ENCODE measurements around the gene LRRK1.

LRRK1 gene

DNA sequence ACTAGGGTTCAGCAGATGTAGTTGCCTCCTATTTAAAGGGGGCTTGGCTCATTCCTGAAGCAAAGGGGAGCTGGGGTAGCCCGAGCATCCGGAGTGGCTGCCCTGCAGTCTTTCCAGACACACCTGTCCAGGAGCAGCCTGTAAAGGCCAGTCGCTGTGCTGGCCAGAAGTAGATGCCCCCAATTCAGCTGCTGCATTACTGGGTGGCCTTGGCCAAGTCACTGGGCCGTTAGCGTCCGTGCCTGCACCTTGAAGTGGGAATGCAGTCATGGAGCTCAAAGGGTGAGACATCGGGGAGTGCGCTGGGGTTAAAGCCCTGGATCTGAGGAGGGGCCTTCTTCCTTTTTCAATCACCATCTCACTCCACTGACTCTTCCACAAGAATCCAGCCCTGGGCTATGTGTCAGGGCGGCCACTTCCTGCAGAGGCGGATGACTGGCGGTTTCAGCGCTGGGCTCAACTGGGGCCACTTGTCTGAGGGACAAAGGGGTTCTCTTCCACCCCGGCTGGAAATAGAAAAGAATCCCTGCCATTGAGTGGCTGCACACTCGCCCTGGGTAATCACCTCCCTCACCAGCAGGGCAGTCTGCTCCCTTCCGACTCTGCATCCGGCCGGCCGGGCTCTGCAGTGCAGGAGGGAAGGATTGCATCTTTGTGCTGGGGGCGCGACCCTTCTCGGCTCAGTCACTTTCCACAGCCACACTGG, 27.7 kb upstream of the LRRK1 start:
- DNase-seq (ENCODE audit: low spot score), result no peak

GRCh38 chr15:100892013-100892355, 27.2 kb upstream of the LRRK1 start:
- DNase-seq (ENCODE audit: low spot score), result no peak

DNA sequence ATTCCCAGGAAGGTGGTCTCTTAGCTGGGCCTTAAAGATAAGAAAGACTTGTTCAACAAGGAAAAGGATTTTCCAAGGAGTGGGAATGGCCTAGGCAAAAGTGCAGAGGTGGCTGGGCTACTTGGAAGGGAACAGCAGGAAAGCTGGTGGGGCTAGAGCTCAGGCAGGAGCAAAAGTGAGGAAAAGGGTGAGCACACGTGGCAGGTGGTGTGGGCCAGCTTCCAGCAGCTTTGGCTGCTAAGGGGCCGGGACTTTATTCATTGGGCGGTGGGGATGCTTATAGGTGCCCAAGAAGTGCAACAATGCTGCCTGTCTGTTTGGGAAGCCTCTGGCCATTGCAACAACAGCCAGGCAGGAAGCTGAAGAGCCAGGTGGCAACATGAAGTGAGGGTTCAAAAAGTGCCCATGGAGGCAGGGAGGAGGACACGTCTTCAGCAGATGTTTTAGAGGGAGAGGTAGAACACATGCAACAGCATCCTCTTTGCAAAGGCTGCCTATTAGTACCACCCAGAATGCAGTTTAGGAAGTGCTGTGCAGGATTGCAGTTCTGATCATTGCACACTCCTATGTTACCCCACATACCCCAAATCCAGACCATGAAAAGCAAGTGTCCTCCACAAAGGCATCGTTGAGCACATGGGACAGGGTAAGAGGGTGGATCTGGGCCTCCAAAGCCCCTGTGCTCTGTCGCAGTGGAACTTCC, 25.7 kb upstream of the LRRK1 start:
- DNase-seq (ENCODE audit: low spot score), result no peak

DNA sequence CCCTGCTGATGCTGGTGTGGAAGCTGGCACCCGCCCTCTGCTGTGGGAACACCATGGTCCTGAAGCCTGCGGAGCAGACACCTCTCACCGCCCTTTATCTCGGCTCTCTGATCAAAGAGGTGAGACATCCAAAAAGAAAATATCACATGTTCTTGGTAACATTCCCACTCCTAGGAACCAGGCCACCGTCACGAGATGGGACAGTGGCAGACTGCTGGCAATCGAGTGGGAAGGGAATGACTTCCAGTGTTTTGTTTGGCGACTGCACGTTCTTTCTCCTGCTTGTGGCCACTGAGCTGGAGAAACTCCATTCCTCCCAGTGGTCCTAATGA, 25.2 kb upstream of the LRRK1 start:
- DNase-seq (ENCODE audit: low spot score), result no peak

DNA sequence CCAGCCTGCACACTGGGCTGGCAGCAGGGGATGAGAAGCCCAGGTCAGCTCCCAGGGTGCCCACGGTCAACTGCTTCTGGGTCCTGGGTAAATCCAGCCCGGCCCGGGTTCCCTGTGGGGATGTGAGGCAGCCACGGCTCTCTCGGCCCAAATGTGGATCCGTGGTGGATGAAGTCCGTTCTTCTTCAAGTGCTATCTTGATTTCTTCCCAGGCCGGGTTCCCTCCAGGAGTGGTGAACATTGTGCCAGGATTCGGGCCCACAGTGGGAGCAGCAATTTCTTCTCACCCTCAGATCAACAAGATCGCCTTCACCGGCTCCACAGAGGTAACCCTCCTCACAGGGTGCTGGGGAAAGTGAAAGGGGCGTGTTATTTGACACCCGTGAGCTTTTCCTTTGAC, 23.4 kb upstream of the LRRK1 start:
- DNase-seq (ENCODE audit: low spot score), result no peak

DNA sequence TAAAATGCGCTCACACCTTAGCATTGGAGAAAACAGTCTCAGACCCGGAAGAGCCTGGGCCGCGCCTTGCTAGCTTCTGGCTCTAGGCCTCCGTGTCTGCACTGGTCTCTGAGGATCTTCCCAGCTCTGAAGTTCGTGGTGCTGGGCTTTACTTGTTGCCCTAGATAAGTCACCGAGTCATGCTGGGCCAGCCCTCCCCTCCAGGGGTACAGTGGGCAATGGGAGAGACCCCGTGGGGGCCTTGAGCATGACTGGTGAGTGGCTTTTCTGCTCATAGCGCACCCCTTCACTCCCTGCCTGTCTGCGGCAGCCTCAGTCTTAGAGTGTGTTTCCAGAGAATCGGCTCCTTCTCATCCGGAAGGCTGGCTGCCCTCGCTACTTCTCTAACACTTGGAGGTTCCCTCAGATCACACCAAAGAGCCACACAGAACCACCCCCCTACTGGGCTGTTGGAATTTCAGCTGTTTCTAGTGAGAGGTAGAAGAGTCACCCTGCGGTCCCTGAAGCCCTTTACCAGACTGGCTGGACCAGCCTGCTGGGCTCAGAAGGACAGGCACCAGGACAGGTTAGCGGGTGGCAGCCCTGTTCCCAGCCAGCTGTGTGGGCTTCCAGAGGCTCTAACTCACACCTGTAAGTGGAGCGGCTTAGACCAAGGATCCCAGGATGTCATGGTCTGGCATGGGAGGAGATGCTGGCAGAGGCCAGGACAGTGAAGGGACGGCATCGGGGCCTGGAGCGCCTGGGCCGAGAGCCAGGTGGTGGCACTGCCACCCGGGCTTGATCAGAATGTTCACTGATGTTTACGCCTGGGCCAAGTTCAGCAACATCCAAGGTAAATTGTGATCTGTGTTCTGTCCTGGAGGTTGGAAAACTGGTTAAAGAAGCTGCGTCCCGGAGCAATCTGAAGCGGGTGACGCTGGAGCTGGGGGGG, 21.7 kb upstream of the LRRK1 start:
- no peak for DNase-seq (ENCODE audit: low spot score)

GRCh38 chr15:100898152-100898490, 21.0 kb upstream of the LRRK1 start:
- no peak for DNase-seq (ENCODE audit: low spot score)

DNA sequence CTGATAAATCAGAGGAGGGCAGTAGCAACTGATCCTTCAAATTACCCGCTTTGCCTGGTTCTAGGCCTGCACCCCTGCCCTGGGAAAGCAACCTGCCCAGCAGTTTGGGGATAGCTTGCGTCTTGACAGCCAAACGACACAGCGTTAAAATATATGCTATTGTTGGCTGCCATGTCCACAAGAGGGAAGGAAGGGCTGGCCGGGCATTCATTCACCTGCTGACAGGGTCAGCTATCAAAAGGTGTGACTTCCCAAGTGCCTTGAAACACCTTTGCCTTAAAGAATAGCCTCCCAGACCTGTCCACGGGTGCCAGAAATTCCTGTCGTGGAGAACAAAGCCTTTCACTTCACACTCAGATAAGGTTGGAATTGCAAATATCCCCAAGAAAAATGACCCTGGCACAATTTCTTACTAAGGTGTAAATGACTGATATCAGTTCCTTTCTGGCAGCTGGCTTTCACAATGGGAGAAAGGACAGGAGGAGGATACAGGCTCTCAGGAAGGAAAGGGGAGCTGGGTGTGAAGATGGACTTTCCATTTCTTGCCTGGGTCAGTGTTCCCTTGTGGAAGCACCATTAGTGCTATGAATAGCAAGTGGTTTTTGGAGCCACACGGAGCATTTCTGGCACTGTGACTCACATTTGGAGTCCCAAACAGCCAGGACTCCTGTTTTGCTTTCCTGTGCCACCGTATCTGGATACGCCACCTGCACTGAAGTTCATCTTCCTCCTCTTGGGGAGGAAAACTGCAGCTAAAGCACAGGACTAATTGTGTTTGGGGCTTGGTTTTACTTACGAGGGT, 20.3 kb upstream of the LRRK1 start:
- no peak for DNase-seq (ENCODE audit: low spot score)

GRCh38 chr15:100899601-100900000, 19.6 kb upstream of the LRRK1 start:
- DNase-seq (ENCODE audit: low spot score), result no peak

DNA sequence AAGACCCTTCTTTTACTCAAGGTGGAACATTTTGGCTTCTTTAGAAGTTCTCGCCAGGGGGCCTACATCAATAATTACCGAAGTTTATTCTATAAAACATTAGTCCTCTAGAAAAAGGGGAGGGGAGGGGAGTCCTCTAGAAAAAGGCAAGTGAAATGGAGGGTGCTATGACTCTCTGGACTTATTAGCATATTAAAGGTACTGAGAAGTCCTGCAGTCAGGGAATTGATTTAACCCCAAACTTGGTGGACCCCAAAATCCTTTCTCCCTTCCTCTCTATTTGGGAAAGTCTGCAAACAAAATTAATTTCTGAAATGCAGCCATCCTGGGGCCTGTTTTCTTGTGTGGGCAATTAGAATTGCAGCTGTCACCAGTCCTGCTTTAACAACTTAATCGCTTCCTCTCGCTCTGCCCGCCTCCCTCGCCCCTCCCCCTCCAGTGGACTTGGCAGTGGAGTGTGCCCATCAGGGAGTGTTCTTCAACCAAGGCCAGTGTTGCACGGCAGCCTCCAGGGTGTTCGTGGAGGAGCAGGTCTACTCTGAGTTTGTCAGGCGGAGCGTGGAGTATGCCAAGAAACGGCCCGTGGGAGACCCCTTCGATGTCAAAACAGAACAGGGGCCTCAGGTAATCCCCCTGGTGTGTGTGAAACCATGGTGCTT, 18.9 kb upstream of the LRRK1 start:
- no peak for DNase-seq (ENCODE audit: low spot score)

DNA sequence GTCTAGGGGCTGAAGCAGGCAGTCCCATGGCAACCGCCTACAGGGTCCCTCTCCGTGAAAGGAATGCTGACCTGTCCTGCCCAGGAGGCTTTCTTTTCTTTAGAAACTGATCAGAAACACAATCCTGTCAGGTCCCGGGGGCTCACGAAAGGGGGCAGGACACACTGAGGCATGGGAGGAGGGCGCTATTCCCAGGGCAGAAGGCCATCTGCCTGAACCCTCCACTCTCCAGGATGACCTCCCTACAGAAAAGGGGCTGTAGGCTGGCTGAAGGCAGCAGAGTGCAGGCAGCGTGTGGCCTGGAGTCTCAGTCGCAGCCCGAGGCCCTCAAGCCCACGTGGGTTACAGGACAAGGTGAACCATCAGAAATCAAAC, 18.4 kb upstream of the LRRK1 start:
- DNase-seq (ENCODE audit: low spot score), result no peak

DNA sequence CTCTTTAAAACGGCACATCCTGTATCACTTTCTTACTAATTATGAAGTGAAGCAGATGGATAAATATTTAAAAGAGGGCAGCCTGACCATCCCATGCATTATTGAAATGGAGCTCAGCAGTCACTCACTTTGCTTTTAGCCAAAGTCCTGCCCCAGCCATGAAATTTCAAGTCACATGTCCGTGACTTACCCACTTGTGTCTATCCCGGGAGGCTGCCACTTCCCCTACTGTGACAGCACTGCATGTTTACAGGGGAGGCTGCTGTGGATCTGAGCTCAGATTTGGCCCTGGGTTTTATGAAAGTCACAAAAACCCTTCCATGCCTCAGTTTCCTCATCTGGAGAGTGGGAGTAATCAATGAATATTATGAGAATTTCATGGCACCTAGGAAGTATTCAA, 17.9 kb upstream of the LRRK1 start:
- no peak for DNase-seq (ENCODE audit: low spot score)

DNA sequence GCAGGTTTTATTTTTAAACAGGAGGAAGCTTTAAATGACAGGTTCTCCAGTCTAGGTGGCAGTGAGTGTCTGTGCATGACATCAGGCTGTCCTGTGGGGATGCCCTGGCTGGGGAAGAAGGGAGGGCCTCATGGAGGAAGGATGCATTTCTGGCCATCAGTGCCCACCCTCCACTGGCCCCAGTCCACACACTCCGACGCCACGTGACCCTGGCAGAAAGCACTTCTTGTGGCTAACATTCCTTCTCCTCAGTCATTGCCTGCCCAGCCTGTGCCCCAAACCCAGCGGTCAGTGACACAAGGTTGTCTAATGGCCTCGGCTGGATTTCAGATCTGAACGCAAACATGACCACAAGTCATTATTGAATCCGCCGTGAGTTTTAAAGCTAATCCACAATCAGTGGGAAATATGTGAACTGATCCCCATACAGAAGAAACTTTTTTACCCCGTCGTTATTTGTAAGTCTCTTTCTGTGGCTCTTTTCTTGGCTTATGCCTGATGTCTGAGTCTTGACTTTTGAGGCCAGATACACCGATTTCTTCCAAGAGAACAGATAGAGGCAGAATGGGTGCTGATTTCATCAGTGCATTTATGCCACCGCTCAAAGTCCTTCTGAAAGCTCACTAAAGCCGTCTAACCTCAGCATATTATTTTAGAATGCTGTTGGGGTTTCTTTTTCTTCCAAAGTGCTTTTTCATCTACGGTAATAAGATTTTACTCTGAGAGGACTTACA, 17.3 kb upstream of the LRRK1 start:
- DNase-seq (ENCODE audit: low spot score), result no peak

- DNase-seq (ENCODE audit: low spot score), result peak; percentile 57
These were observed 16.6 kb upstream of the LRRK1 start for GRCh38 chr15:100902436-100903167.

DNA sequence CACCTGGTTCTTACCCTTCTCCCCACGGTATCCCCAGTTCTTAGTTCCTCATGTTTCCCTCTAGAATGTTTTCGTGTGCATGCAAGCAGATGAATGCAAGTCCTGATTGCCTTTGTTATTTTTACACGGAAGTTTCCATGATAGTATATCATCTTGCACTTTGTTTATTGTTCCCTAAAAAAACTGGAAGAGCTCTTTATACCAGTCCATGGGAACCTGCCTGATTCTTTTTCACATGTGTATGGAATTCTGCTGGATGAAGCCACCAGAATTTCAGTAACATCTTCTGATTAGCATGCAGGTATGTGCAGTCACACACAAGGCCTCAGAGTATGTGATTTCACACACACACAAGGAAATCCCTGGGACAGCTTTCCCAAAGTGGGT, 16.0 kb upstream of the LRRK1 start:
- no peak for DNase-seq (ENCODE audit: low spot score)

GRCh38 chr15:100905850-100906249, 13.3 kb upstream of the LRRK1 start:
- no peak for DNase-seq (ENCODE audit: low spot score)

- DNase-seq (ENCODE audit: low spot score), result no peak
These were observed 10.7 kb upstream of the LRRK1 start for GRCh38 chr15:100908466-100908865.

DNA sequence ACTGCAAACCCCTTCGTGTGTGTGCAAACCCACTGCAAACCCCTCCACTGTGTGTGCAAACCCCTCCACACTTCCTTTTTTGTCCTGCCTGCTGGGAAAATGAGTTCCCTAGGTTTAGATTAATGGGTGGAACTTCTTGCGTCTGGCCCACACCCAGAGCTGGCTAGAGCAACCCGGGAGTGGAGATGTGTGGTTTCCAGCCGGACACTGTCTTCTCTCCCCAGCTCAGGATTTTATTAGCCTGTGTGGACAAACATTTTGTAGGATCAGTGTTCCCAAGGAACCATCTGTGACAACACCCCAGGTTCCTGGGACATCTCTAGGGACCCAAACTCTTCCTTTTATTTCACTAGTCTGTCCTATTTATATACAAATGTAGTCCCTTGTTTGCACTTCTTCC, 9.6 kb upstream of the LRRK1 start:
- DNase-seq (ENCODE audit: low spot score), result no peak

GRCh38 chr15:100909989-100910955, 8.9 kb upstream of the LRRK1 start:
- no peak for DNase-seq (ENCODE audit: low spot score)

Data from SK-N-DZ (cell line).